AG09309 (cell line): ENCODE measurements around the gene EHD4.

Source experiments
- DNase-seq: peaks from one replicate; pipeline ENCODE4 v3.0.0-alpha.2; 2010; ENCODE audit warnings: low read depth
- H3K4me3 ChIP-seq: 2 replicates; pipeline ENCODE4 v1.5.1; 2011; ENCODE audit warnings: mild to moderate bottlenecking, low read depth, low read length, moderate library complexity; ENCODE audit not compliant: control insufficient read depth
- TF ChIP-seq, protein P1 (sequence below): IDR thresholded peaks from 2 replicates; pipeline ENCODE4 v1.5.1; 2011; ENCODE audit warnings: mild to moderate bottlenecking, low read depth, low read length, inconsistent platforms; ENCODE audit not compliant: insufficient read depth, control insufficient read depth; ENCODE audit errors: missing control alignments

The EHD4 gene

GRCh38 chr15:42002333-42002732 is 30.0 kb upstream of the EHD4 start:
- TF ChIP-seq, protein P1, sequence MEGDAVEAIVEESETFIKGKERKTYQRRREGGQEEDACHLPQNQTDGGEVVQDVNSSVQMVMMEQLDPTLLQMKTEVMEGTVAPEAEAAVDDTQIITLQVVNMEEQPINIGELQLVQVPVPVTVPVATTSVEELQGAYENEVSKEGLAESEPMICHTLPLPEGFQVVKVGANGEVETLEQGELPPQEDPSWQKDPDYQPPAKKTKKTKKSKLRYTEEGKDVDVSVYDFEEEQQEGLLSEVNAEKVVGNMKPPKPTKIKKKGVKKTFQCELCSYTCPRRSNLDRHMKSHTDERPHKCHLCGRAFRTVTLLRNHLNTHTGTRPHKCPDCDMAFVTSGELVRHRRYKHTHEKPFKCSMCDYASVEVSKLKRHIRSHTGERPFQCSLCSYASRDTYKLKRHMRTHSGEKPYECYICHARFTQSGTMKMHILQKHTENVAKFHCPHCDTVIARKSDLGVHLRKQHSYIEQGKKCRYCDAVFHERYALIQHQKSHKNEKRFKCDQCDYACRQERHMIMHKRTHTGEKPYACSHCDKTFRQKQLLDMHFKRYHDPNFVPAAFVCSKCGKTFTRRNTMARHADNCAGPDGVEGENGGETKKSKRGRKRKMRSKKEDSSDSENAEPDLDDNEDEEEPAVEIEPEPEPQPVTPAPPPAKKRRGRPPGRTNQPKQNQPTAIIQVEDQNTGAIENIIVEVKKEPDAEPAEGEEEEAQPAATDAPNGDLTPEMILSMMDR, result no peak

DNA sequence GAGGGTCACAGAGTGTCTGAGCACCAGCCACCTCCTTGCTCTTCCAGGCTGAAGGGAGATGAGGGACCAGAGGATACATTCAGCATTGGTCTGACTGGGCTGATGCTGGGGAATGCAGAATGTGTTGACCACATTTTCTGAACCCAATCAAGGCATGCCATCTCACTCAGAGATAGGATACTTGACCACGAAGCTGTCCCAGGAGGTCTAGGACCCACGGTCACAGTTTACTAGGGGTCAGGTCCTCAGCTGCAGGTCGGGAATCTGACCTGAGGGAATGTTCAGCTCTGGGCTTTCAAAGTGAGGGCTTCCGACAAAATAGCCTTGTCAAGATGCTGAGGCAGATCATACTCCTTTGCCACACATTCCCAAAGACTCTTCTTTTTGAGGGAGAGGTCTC is 28.9 kb upstream of the EHD4 start:
- no peak for DNase-seq
- no peak overlapping the region for H3K4me3 ChIP-seq
- TF ChIP-seq, protein P1, result no peak

More at GRCh38 chr15:42002333-42002732, 30.0 kb upstream of the EHD4 start:
- H3K4me3 ChIP-seq, result no peak overlapping the region
- DNase-seq, result no peak

- TF ChIP-seq, protein P1, result no peak
- DNase-seq, result no peak
- no peak overlapping the region for H3K4me3 ChIP-seq
These were observed 27.2 kb upstream of the EHD4 start for GRCh38 chr15:41999290-42000285.

DNA sequence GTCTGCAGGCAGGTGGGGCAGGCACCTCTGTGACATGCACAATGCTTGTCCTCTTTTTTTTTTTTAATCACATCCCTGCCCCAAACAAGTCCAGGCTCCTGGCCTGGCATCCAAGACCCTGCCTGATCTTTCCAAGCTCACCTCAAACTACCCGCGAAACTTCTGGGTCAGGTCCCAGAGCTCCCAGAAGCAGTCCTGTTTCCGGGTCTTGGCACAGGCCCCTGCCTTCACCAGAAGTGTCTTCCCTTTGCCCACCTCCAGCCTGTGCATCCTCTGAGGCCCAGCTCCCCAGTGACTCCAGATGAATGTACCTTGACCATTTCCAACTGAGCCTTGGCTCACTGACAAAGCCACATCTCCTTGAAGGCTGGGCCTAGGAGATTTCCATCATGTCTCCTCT is 25.5 kb upstream of the EHD4 start:
- H3K4me3 ChIP-seq, result no peak overlapping the region
- TF ChIP-seq, protein P1, result no peak
- DNase-seq, result no peak

GRCh38 chr15:41996921-41997592 is 24.7 kb upstream of the EHD4 start:
- no peak for DNase-seq

DNA sequence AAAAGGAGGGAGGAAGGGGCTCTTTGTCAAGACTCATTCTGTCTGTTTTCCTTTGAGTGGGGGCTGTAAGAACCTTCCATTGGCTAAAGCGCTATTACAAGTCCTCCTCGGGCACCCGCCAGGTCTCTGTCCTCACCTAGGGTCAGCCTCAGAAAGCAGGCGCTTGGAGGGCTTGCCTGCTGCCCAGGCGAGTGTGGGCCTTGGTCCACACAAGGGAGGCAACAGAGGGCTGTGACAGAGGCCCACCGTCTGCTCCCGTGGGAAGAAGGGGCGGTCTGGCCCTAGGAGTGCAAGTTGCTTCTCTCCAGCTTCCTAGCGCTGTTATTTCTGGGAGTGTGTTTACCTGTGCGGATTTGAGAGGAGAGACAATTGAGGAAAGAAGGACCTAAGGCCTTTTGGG is 24.0 kb upstream of the EHD4 start:
- DNase-seq, result no peak
- TF ChIP-seq, protein P1, result no peak
- H3K4me3 ChIP-seq, result no peak overlapping the region

More at GRCh38 chr15:41996921-41997592, 24.7 kb upstream of the EHD4 start:
- TF ChIP-seq, protein P1, result no peak
- H3K4me3 ChIP-seq, result no peak overlapping the region
